ENCODE data around the gene RIN3.

Gene RIN3

GRCh38 chr14:92506231-92506630, 7.3 kb upstream of the RIN3 start:
- DNase-seq (ENCODE audit: extremely low spot score, insufficient read length, low read depth) (no peak), FAIRE-seq (no peak)

- peak; percentile 69 for FAIRE-seq
- DNase-seq (ENCODE audit: extremely low spot score, insufficient read length, low read depth): no peak
Measured at GRCh38 chr14:92507174-92507768, 6.3 kb upstream of the RIN3 start.

- peak; percentile 39 for FAIRE-seq
Measured at GRCh38 chr14:92510972-92511371, 2.6 kb upstream of the RIN3 start.

GRCh38 chr14:92511453-92512238, 1.9 kb upstream of the RIN3 start:
- no peak for FAIRE-seq

More at GRCh38 chr14:92510972-92511371, 2.6 kb upstream of the RIN3 start:
- no peak for DNase-seq (ENCODE audit: extremely low spot score, insufficient read length, low read depth)

GRCh38 chr14:92512807-92513203, 776 bp upstream of the RIN3 start:
- FAIRE-seq (peak; percentile 26), DNase-seq (ENCODE audit: extremely low spot score, insufficient read length, low read depth) (no peak)

More at GRCh38 chr14:92511453-92512238, 1.9 kb upstream of the RIN3 start:
- DNase-seq (ENCODE audit: extremely low spot score, insufficient read length, low read depth): no peak

- FAIRE-seq (no peak), DNase-seq (ENCODE audit: extremely low spot score, insufficient read length, low read depth) (no peak)
Measured at GRCh38 chr14:92513966-92514843, 624 bp downstream of the RIN3 start.

- DNase-seq (ENCODE audit: extremely low spot score, insufficient read length, low read depth): no peak
- FAIRE-seq: peak; percentile 54
Measured at GRCh38 chr14:92514844-92515514, 1.4 kb downstream of the RIN3 start.

- FAIRE-seq (peak; percentile 45), DNase-seq (ENCODE audit: extremely low spot score, insufficient read length, low read depth) (no peak)
Measured at GRCh38 chr14:92515546-92516343, 2.2 kb downstream of the RIN3 start.

GRCh38 chr14:92516344-92516965, 2.9 kb downstream of the RIN3 start:
- no peak for FAIRE-seq
- no peak for DNase-seq (ENCODE audit: extremely low spot score, insufficient read length, low read depth)

GRCh38 chr14:92516966-92517506, 3.5 kb downstream of the RIN3 start:
- no peak for DNase-seq (ENCODE audit: extremely low spot score, insufficient read length, low read depth)
- FAIRE-seq: no peak

- FAIRE-seq (no peak), DNase-seq (ENCODE audit: extremely low spot score, insufficient read length, low read depth) (no peak)
Measured at GRCh38 chr14:92517761-92518160, 4.2 kb downstream of the RIN3 start.

GRCh38 chr14:92519246-92520101, 5.9 kb downstream of the RIN3 start:
- FAIRE-seq (no peak), DNase-seq (ENCODE audit: extremely low spot score, insufficient read length, low read depth) (no peak)

GRCh38 chr14:92520102-92521057, 6.8 kb downstream of the RIN3 start:
- DNase-seq (ENCODE audit: extremely low spot score, insufficient read length, low read depth): no peak
- FAIRE-seq: no peak

- FAIRE-seq: no peak
Measured at GRCh38 chr14:92521058-92521415, 7.5 kb downstream of the RIN3 start.

GRCh38 chr14:92523752-92524151, 10.2 kb downstream of the RIN3 start:
- FAIRE-seq (no peak), DNase-seq (ENCODE audit: extremely low spot score, insufficient read length, low read depth) (no peak)

More at GRCh38 chr14:92521058-92521415, 7.5 kb downstream of the RIN3 start:
- DNase-seq (ENCODE audit: extremely low spot score, insufficient read length, low read depth): no peak

GRCh38 chr14:92524602-92525185, 11.1 kb downstream of the RIN3 start:
- DNase-seq (ENCODE audit: extremely low spot score, insufficient read length, low read depth) (no peak), FAIRE-seq (no peak)

Measured in GM18507 (cell line).